GM12872 (cell line): ENCODE results near the gene DISC1.

ENCODE experiments used
- CTCF ChIP-seq: IDR thresholded peaks from 3 replicates; pipeline ENCODE4 v1.5.1; 2011; ENCODE audit warnings: low read depth, mild to moderate bottlenecking, low read length, moderate library complexity; ENCODE audit not compliant: insufficient read depth

The DISC1 gene

GRCh38 chr1:231899046-231899445 is 272.5 kb downstream of the DISC1 start:
- TF ChIP-seq CTCF: no peak

GRCh38 chr1:231899713-231900435 is 273.3 kb downstream of the DISC1 start:
- no peak for TF ChIP-seq CTCF

- no peak for TF ChIP-seq CTCF
These were observed 277.0 kb downstream of the DISC1 start for GRCh38 chr1:231903586-231904081.

GRCh38 chr1:231913493-231913892 is 286.9 kb downstream of the DISC1 start:
- TF ChIP-seq CTCF: no peak

- TF ChIP-seq CTCF: no peak
These were observed 291.8 kb downstream of the DISC1 start for GRCh38 chr1:231918239-231919015.

GRCh38 chr1:231919239-231919885 is 292.8 kb downstream of the DISC1 start:
- no peak for TF ChIP-seq CTCF

- no peak for TF ChIP-seq CTCF
These were observed 293.3 kb downstream of the DISC1 start for GRCh38 chr1:231919886-231920285.
